GM12891 (cell line): ENCODE measurements around the gene TANC1.

Source experiments
- PAX5 ChIP-seq: IDR thresholded peaks from 2 replicates; pipeline ENCODE4 v1.6.1; 2011; ENCODE audit warnings: low read length, moderate library complexity, mild to moderate bottlenecking; ENCODE audit not compliant: insufficient read depth, severe bottlenecking
- POLR2A ChIP-seq: IDR thresholded peaks from 2 replicates; pipeline ENCODE4 v1.6.1; 2011; ENCODE audit warnings: low read depth, low read length, control low read depth
- POLR2AphosphoS5 ChIP-seq: IDR thresholded peaks from 2 replicates; pipeline ENCODE4 v1.6.1; 2011; ENCODE audit warnings: low read depth, low read length, control low read depth
- TAF1 ChIP-seq: IDR thresholded peaks from 2 replicates; pipeline ENCODE4 v1.6.1; 2011; ENCODE audit warnings: low read depth, low read length, control low read depth

- TF ChIP-seq POLR2AphosphoS5 (no peak), POLR2A (no peak), TAF1 (no peak), PAX5 (no peak)
Observed at GRCh38 chr2:159201360-159202063, 233.1 kb downstream of the TANC1 start.
